Suprapubic skin (tissue), 4 donors: ENCODE results near the gene LYRM4.

Experiments used
- EP300 ChIP-seq: sonication (generic); formaldehyde crosslinking; IDR thresholded peaks from one replicate; pipeline ENCODE4 v1.6.1; 2017; ENCODE audit warnings: antibody characterized with exemption
- POLR2A ChIP-seq, 2 donors: fragments of 450-650 bp; IDR thresholded peaks; one replicate each; pipeline ENCODE4 v1.6.1; 2017; ENCODE audit warnings: antibody characterized with exemption in 2 of 2, mild to moderate bottlenecking in 2 of 2, moderate library complexity in 2 of 2
- POLR2AphosphoS5 ChIP-seq, 3 donors: sonication (generic); formaldehyde crosslinking; IDR thresholded peaks; one replicate each; pipeline ENCODE4 v1.6.1; 2017; ENCODE audit warnings: antibody characterized with exemption in 3 of 3
- TF ChIP-seq, protein P1 (sequence below), 2 donors: fragments of 200-600 bp in 1 of 2; fragments of 450-650 bp in 1 of 2; sonication (generic) in 1 of 2; IDR thresholded peaks; one replicate each; pipeline ENCODE4 v1.5.1; 2016 to 2019; ENCODE audit warnings: antibody characterized with exemption in 2 of 2, mild to moderate bottlenecking in 1 of 2, moderate library complexity in 1 of 2

DNA sequence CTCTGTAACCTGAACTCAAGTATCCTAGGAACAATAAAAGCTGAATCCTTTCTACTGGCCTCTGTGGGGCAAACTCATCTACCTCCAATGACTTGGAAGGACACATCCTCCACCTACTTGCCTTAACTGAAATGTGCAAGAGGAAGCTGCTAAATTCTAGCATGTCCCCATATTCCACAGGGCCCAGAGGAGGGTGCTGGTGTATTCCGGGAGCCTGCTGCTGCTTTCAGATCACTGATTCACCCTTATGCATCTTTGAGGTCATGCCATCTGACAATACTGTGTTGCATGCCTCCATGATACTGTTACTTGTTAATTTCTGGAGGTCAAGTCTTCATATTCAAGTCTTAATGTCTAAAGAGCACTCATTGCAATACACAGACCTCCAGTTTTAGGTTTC, 40.3 kb downstream of the LYRM4 start:
- TF ChIP-seq, protein P1, sequence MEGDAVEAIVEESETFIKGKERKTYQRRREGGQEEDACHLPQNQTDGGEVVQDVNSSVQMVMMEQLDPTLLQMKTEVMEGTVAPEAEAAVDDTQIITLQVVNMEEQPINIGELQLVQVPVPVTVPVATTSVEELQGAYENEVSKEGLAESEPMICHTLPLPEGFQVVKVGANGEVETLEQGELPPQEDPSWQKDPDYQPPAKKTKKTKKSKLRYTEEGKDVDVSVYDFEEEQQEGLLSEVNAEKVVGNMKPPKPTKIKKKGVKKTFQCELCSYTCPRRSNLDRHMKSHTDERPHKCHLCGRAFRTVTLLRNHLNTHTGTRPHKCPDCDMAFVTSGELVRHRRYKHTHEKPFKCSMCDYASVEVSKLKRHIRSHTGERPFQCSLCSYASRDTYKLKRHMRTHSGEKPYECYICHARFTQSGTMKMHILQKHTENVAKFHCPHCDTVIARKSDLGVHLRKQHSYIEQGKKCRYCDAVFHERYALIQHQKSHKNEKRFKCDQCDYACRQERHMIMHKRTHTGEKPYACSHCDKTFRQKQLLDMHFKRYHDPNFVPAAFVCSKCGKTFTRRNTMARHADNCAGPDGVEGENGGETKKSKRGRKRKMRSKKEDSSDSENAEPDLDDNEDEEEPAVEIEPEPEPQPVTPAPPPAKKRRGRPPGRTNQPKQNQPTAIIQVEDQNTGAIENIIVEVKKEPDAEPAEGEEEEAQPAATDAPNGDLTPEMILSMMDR (IDR thresholded peaks at IDR 0.05) = no peak
- no peak for TF ChIP-seq POLR2A (IDR thresholded peaks at IDR 0.05)
- no peak for TF ChIP-seq POLR2AphosphoS5 (IDR thresholded peaks at IDR 0.05)
- no peak for TF ChIP-seq EP300
